ENCODE measurements around the gene GABPA. TPM values are rescaled to one million over a fixed set of nuclear protein-coding genes. Genes with fewer than 3 reads are reported as not detected.

GABPA gene
- polyA plus RNA-seq, 1 of the 3 experiments (the other 2 are of a cell fraction): 6.2 TPM

GRCh38 chr21:25737421-25737820, 2.6 kb downstream of the GABPA start:
- H3K36me3 ChIP-seq (replicated peaks in 1 of 2; ENCODE audit: control insufficient read depth in 1 of 2, insufficient read depth in 2 of 2, low read length in 1 of 2): peaks cover 3 to 6% of the 10 kb centered on the region in 2 experiments
- H2AFZ ChIP-seq (ENCODE audit: low read depth): no peak overlapping the region
- H3K9me3 ChIP-seq: no peaks in the 10 kb centered on the region
- H3K4me2 ChIP-seq: peak overlapping the region; percentile 80
- H3K4me1 ChIP-seq (ENCODE audit: control insufficient read depth in 1 of 2, insufficient read depth in 2 of 2, low read depth in 1 of 2, low read length in 1 of 2): peaks cover 13 to 17% of the 10 kb centered on the region in 2 experiments; a peak in 3 of 4 replicates
- H4K20me1 ChIP-seq (ENCODE audit: insufficient read depth): peaks cover 3% of the 10 kb centered on the region; the same call in 1 of the 2 replicates
- CTCF ChIA-PET: no interaction called here
- H3K27me3 ChIP-seq (ENCODE audit: insufficient read depth): no peaks in the 10 kb centered on the region
- no peaks in the 10 kb centered on the region for H3K9me2 ChIP-seq
- no peak overlapping the region for H3K27ac ChIP-seq (ENCODE audit: low read depth in 2 of 2, low read length in 1 of 2)
- H3F3A ChIP-seq (replicated peaks; ENCODE audit: insufficient read depth): peaks cover 17% of the 10 kb centered on the region
- 92% methylated on average over 1 of the region's 1 CpG for WGBS (ENCODE audit: low lambda C conversion rate)
- peak overlapping the region in 1 of 2 experiments; percentile 94; a peak in 1 of 4 replicates for H3K4me3 ChIP-seq (ENCODE audit: low read depth in 2 of 2, low read length in 1 of 2)
- no peak for DNase-seq
- POLR2A ChIA-PET: no interaction called here
- H3K79me2 ChIP-seq (ENCODE audit: insufficient read depth): peaks cover 78% of the 10 kb centered on the region
- TF ChIP-seq TCF12 (IDR thresholded peaks at IDR 0.05): no peak
- TF ChIP-seq PBX3 (IDR thresholded peaks at IDR 0.05): no peak
- TF ChIP-seq SIN3A (IDR thresholded peaks at IDR 0.05; ENCODE audit: borderline replicate concordance, low read depth, low read length): no peak
- TF ChIP-seq RCOR1 (IDR thresholded peaks at IDR 0.05; ENCODE audit: low read length): no peak
- TF ChIP-seq FOXM1 (IDR thresholded peaks at IDR 0.05; ENCODE audit: low read depth): no peak
- TF ChIP-seq POLR2AphosphoS5 (IDR thresholded peaks at IDR 0.05; ENCODE audit: low read depth, low read length): no peak
- TF ChIP-seq YY1 (IDR thresholded peaks at IDR 0.05; ENCODE audit: low read depth): no peak
- no peak for TF ChIP-seq REST (IDR thresholded peaks at IDR 0.05; ENCODE audit: low read depth, low read length)
- TF ChIP-seq FOSL2 (IDR thresholded peaks at IDR 0.05; ENCODE audit: borderline replicate concordance, low read depth): no peak
- no peak for TF ChIP-seq MXI1 (IDR thresholded peaks at IDR 0.05; ENCODE audit: low read depth, low read length)
- TF ChIP-seq IRF3 (IDR thresholded peaks at IDR 0.05; ENCODE audit: low read depth, low read length): no peak
- TF ChIP-seq SMC3 (IDR thresholded peaks at IDR 0.05; ENCODE audit: low read depth, low read length): no peak
- no peak for TF ChIP-seq CTCF (IDR thresholded peaks at IDR 0.05)
- no peak for TF ChIP-seq JUND (IDR thresholded peaks at IDR 0.05)
- TF ChIP-seq EZH2phosphoT487 (IDR thresholded peaks at IDR 0.05; ENCODE audit: borderline replicate concordance, low read depth): no peak
- H3K9ac ChIP-seq: no peak overlapping the region; the same call in 1 of the 2 replicates

Measured in SK-N-SH (cell line).